Measurements from ENCODE around the gene CCDC152. TPM values are rescaled to one million over a fixed set of nuclear protein-coding genes. Genes with fewer than 3 reads are reported as not detected.
"Not testable (repeated sequence)": the region's sequence is repeated elsewhere in the genome, so short reads cannot be mapped to it uniquely, and the experiment has no call there.

The CCDC152 gene
- total RNA-seq, 2 experiments from 2014 or later: 2.5 to 3.4 TPM

DNA sequence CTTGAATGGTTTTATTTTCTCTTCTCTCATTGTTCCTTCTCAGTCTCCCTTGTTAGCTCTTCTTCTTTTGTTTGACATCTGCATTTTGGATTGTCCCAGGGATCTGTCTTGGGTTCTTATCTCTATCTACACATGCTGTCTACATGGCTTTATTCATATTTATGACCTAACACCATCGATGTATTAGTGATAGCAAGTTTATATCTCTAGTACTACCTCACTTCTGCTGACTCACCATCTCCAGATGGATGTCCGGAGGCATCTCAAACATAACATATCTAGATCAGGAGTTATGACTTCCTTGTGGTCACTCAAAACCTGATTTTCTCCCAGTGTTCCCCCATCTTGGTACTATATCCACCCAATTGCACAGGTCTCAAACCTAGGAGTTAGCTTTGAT lies 74.3 kb downstream of the CCDC152 start:
- Mint-ChIP-seq H3K9me3 (peaks cover 2% of the 10 kb centered on the region), H3K27me3 (peaks cover 7% of the 10 kb centered on the region), H3K4me3 (no peak overlapping the region), H3K27ac (no peak overlapping the region), H3K36me3 (ENCODE audit: low read depth) (no peaks in the 10 kb centered on the region), H3K4me1 (no peaks in the 10 kb centered on the region)
- ChIA-PET POLR2A (no interaction called here), CTCF (no interaction called here)
- no peak for DNase-seq

DNA sequence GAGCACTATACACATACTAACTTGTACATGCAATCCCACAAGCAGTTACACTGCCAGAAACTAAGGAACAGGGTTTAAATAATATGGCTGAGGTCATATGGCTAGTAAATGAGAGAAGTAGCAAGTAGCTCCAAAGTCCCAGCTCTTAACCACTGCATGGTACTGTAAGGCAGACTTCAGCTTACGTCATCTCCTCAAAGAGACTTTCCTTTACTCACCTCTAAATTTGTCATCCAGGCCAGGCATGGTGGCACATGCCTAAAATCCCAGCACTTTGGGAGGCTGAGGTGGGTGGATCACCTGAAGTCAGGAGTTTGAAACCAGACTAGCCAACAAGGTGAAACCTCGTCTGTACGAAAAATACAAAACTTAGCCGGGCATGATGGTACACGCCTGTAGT lies 75.4 kb downstream of the CCDC152 start:
- H3K27ac Mint-ChIP-seq: no peak overlapping the region
- H3K4me1 Mint-ChIP-seq: no peaks in the 10 kb centered on the region
- POLR2A ChIA-PET: no interaction called here
- H3K27me3 Mint-ChIP-seq: peaks cover 7% of the 10 kb centered on the region
- H3K36me3 Mint-ChIP-seq (ENCODE audit: low read depth): no peaks in the 10 kb centered on the region
- peaks cover 2% of the 10 kb centered on the region for H3K9me3 Mint-ChIP-seq
- CTCF ChIA-PET: no interaction called here
- no peak for DNase-seq
- H3K4me3 Mint-ChIP-seq: no peak overlapping the region

DNA sequence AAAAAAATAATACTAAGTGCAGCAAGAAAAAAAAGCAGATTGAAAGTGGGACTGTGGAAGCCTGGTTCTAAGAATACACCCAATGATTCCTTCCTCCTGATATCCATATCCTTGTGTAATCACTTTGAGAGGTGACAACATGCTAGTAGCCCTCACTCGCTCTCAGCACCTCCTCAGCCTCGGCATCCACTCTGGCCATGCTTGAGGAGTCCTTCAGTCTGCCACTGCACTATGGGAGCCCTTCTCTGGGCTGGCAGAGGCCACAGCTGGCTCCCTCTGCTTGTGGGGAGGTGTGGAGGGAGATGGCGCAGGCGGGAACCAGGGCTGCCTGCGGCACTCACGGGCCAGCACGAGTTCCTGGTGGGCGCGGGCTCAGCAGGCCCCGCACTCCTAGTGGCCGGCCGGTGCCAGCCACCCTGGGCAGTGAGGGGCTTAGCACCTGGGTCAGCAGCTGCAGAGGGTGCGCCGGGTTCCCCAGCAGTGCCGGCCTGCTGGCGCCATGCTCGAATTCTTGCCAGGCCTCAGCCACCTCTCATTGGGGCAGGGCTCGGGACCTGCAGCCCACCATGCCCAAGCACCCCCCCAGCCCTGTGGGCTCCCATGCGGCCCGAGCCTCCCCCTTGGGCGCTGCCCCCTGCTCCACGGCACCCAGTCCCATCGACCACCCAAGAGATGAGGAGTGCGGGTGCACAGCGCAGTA lies 79.6 kb downstream of the CCDC152 start:
- H3K4me1 Mint-ChIP-seq: no peaks in the 10 kb centered on the region
- ChIA-PET CTCF (no interaction called here), POLR2A (no interaction called here)
- no peak overlapping the region for H3K27ac Mint-ChIP-seq
- no peak overlapping the region for H3K4me3 Mint-ChIP-seq
- peaks cover 2% of the 10 kb centered on the region for H3K9me3 Mint-ChIP-seq
- no peaks in the 10 kb centered on the region for H3K36me3 Mint-ChIP-seq (ENCODE audit: low read depth)
- peaks cover 8% of the 10 kb centered on the region for H3K27me3 Mint-ChIP-seq
- DNase-seq: no peak

- H3K36me3 Mint-ChIP-seq (ENCODE audit: low read depth): no peaks in the 10 kb centered on the region
- POLR2A ChIA-PET: no interaction called here
- H3K27me3 Mint-ChIP-seq: peaks cover 8% of the 10 kb centered on the region
- no peak overlapping the region for H3K27ac Mint-ChIP-seq
- no peak overlapping the region for H3K4me3 Mint-ChIP-seq
- DNase-seq: no peak
- CTCF ChIA-PET: interaction anchor here (0.9 kb wide), 1 partner anchor 14 kb away, joined by 4 read pairs; no protein-coding TSS in a partner anchor
- peaks cover 2% of the 10 kb centered on the region for H3K9me3 Mint-ChIP-seq
- H3K4me1 Mint-ChIP-seq: no peaks in the 10 kb centered on the region
Observed at GRCh38 chr5:42837601-42838000, 81.0 kb downstream of the CCDC152 start.

DNA sequence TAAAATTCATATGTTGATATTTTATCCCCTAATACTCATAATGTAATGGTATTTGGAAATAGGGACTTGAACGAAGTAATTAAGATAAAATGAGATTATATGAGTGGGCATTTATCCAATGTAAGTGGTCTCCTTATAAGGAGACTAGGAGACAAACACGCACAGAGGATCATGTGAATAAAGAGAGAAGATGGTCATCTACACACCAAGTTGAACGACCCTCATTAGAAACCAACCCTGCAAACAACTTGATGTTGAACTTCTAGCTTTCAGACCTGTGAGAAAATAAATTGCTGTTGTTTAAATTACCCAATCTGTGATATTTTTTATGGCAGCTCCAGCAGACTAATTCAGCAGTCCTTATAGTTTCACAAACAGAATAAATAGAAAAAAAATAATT lies 82.6 kb downstream of the CCDC152 start:
- ChIA-PET CTCF (no interaction called here), POLR2A (no interaction called here)
- H3K4me3 Mint-ChIP-seq: no peak overlapping the region

DNA sequence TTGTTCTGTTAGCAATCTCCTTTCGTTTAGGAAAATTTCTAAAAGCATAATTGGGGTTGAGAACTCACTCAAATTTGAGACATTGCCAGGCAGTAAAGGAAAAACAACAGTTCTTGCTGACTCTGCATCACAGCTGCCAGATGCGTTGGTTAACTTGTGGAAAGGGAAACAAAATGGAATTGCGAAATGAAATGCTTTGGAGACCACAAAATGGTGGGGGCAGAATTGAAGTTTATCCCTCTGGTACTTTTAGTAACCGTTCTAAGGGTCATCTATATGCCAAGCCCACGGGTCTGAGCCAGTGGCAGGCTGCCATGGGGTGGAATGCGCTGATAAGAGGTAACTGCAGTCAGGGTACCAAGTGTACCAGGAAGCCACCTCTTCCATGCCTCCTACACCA lies 83.7 kb downstream of the CCDC152 start:
- DNase-seq: no peak
- no peaks in the 10 kb centered on the region for H3K36me3 Mint-ChIP-seq (ENCODE audit: low read depth)
- no peaks in the 10 kb centered on the region for H3K9me3 Mint-ChIP-seq
- H3K27me3 Mint-ChIP-seq: peaks cover 10% of the 10 kb centered on the region
- POLR2A ChIA-PET: no interaction called here
- CTCF ChIA-PET: no interaction called here
- no peak overlapping the region for H3K27ac Mint-ChIP-seq
- no peaks in the 10 kb centered on the region for H3K4me1 Mint-ChIP-seq
- no peak overlapping the region for H3K4me3 Mint-ChIP-seq

More for the DNA sequence above, 82.6 kb downstream of the CCDC152 start:
- no peak overlapping the region for H3K27ac Mint-ChIP-seq
- no peaks in the 10 kb centered on the region for H3K4me1 Mint-ChIP-seq
- H3K27me3 Mint-ChIP-seq: peaks cover 8% of the 10 kb centered on the region
- H3K36me3 Mint-ChIP-seq (ENCODE audit: low read depth): no peaks in the 10 kb centered on the region
- H3K9me3 Mint-ChIP-seq: peaks cover 2% of the 10 kb centered on the region
- no peak for DNase-seq

- ChIA-PET CTCF (no interaction called here), POLR2A (no interaction called here)
- Mint-ChIP-seq H3K4me1 (no peaks in the 10 kb centered on the region), H3K36me3 (ENCODE audit: low read depth) (no peaks in the 10 kb centered on the region), H3K27me3 (peaks cover 10% of the 10 kb centered on the region), H3K9me3 (no peaks in the 10 kb centered on the region), H3K4me3 (no peak overlapping the region), H3K27ac (no peak overlapping the region)
- DNase-seq: no peak
Observed at GRCh38 chr5:42840842-42841567, 84.4 kb downstream of the CCDC152 start.

GRCh38 chr5:42842921-42843641 lies 86.5 kb downstream of the CCDC152 start:
- DNase-seq: no peak
- Mint-ChIP-seq H3K36me3 (ENCODE audit: low read depth) (no peaks in the 10 kb centered on the region), H3K4me1 (no peaks in the 10 kb centered on the region), H3K27me3 (peaks cover 10% of the 10 kb centered on the region), H3K9me3 (no peaks in the 10 kb centered on the region), H3K27ac (no peak overlapping the region), H3K4me3 (no peak overlapping the region)
- CTCF ChIA-PET: no interaction called here
- POLR2A ChIA-PET: no interaction called here

DNA sequence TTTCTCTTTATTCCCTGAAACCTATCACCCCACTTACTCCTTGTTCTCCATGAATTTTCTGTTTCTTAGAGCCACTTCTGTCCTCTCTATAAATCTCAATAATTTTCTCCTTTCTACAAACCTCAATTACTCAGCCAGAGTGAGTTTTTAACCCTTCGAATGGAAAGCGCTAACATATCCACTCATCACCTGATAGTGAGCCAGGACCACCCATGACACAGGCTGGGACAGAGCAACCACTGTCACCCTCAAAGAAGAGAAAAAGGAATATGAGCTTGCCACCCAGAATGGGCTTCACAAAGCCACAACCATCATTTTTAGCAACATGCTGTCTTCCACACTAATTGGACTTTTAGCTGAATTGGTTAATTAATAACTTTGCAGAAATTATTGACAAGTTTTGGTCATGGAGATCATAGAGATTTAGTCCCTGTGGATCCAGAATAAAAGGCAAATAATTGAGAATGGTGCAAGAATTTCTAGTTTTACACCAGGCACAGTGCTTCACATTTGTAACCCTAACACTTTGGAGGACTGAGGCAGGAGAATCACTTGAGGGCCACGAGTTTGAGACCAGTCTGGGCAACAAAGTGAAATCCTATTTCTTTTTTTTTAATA lies 87.2 kb downstream of the CCDC152 start:
- no peaks in the 10 kb centered on the region for H3K4me1 Mint-ChIP-seq
- H3K4me3 Mint-ChIP-seq: no peak overlapping the region
- no peak for DNase-seq
- ChIA-PET CTCF (no interaction called here), POLR2A (no interaction called here)
- H3K9me3 Mint-ChIP-seq: no peaks in the 10 kb centered on the region
- H3K27ac Mint-ChIP-seq: no peak overlapping the region
- no peaks in the 10 kb centered on the region for H3K36me3 Mint-ChIP-seq (ENCODE audit: low read depth)
- peaks cover 10% of the 10 kb centered on the region for H3K27me3 Mint-ChIP-seq

- POLR2A ChIA-PET: not testable (repeated sequence)
Observed at GRCh38 chr5:42844408-42844807, 87.8 kb downstream of the CCDC152 start.

DNA sequence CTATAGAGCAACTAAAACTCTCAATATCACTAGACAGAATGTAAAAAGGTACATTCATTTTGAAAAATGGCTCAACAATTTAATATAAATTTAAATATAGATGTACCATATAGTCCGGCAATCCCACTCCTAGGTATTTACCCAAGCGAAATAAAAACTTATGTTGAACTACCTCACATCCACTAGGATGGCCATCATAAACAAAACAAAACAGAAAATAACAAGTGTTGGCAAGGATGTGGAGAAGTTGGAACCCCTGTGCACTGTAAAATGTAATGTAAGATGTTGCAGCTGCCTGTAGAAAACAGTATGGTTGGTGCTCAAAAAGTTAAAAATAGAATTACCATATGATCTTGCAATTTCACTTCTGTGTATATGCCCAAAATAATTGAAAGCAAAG lies 91.9 kb downstream of the CCDC152 start:
- ChIA-PET POLR2A (no interaction called here), CTCF (no interaction called here)
- Mint-ChIP-seq H3K9me3 (no peaks in the 10 kb centered on the region), H3K27ac (no peak overlapping the region), H3K36me3 (ENCODE audit: low read depth) (no peaks in the 10 kb centered on the region), H3K4me3 (no peak overlapping the region), H3K4me1 (no peaks in the 10 kb centered on the region), H3K27me3 (peaks cover 6% of the 10 kb centered on the region)
- no peak for DNase-seq

More at GRCh38 chr5:42844408-42844807, 87.8 kb downstream of the CCDC152 start:
- H3K9me3 Mint-ChIP-seq; H3K36me3 Mint-ChIP-seq (ENCODE audit: low read depth); H3K4me3 Mint-ChIP-seq; CTCF ChIA-PET; DNase-seq; H3K4me1 Mint-ChIP-seq; H3K27me3 Mint-ChIP-seq; H3K27ac Mint-ChIP-seq: not testable (repeated sequence)

DNA sequence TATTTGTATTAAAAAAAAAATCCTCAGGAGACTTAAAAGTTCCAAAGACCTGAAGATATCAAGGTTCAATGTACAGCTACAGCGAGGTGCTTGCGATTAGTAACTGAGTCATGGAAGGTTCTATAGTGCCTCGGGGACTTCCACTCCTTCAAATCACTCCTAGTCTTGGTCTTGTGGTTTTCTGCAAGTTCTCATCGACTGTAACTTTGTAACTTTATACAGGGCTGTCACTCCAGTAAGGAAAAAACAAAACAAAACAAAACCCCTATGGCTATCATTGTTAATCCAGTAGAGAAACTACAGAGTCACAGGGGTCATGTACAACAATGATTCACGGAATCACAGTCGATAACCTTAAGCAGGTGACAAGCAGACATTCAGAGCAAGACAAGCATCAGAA lies 94.9 kb downstream of the CCDC152 start:
- Mint-ChIP-seq H3K27ac (no peak overlapping the region), H3K4me3 (no peak overlapping the region), H3K36me3 (ENCODE audit: low read depth) (no peaks in the 10 kb centered on the region), H3K4me1 (peaks cover 6% of the 10 kb centered on the region), H3K27me3 (peaks cover 4% of the 10 kb centered on the region), H3K9me3 (no peaks in the 10 kb centered on the region)
- POLR2A ChIA-PET: no interaction called here
- CTCF ChIA-PET: no interaction called here
- DNase-seq: no peak
